Measurements from ENCODE around the gene TBX6. TPM values are rescaled to one million over a fixed set of nuclear protein-coding genes. Genes with fewer than 3 reads are reported as not detected.

The TBX6 gene
- total RNA-seq, 1 experiment from 2014 or later: 5.1 TPM

- Mint-ChIP-seq H3K4me3 (no peak overlapping the region), H3K27ac (no peak overlapping the region), H3K9me3 (peaks cover 4% of the 10 kb centered on the region; the same call in 1 of the 2 replicates), H3K4me1 (peaks cover 2% of the 10 kb centered on the region; the same call in 1 of the 2 replicates), H3K36me3 (peaks cover 49% of the 10 kb centered on the region), H3K27me3 (ENCODE audit: low read depth) (no peaks in the 10 kb centered on the region)
- ChIA-PET CTCF (interaction anchor here (0.8 to 1.4 kb wide), 2 partner anchors 28 to 47 kb away, joined by 4 to 6 read pairs; no protein-coding TSS in a partner anchor), POLR2A (no interaction called here)
- TF ChIP-seq, protein P1, sequence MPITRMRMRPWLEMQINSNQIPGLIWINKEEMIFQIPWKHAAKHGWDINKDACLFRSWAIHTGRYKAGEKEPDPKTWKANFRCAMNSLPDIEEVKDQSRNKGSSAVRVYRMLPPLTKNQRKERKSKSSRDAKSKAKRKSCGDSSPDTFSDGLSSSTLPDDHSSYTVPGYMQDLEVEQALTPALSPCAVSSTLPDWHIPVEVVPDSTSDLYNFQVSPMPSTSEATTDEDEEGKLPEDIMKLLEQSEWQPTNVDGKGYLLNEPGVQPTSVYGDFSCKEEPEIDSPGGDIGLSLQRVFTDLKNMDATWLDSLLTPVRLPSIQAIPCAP (CRISPR knock-in tag; IDR thresholded peaks at IDR 0.05): no peak
- TF ChIP-seq NFATC4 (CRISPR knock-in tag; IDR thresholded peaks at IDR 0.05) (no peak), SMAD4 (CRISPR knock-in tag; IDR thresholded peaks at IDR 0.05) (no peak), ZNF416 (CRISPR knock-in tag; IDR thresholded peaks at IDR 0.05) (no peak), GTF2I (CRISPR knock-in tag; conservative IDR thresholded peaks at IDR 0.05) (no peak), MYBL2 (CRISPR knock-in tag; IDR thresholded peaks at IDR 0.05) (no peak), JAZF1 (CRISPR knock-in tag; IDR thresholded peaks at IDR 0.05) (no peak), ZNF317 (CRISPR knock-in tag; IDR thresholded peaks at IDR 0.05; ENCODE audit: borderline replicate concordance, low read depth) (no peak), PREB (CRISPR knock-in tag; IDR thresholded peaks at IDR 0.05; ENCODE audit: borderline replicate concordance) (no peak)
- TF ChIP-seq, protein P2, sequence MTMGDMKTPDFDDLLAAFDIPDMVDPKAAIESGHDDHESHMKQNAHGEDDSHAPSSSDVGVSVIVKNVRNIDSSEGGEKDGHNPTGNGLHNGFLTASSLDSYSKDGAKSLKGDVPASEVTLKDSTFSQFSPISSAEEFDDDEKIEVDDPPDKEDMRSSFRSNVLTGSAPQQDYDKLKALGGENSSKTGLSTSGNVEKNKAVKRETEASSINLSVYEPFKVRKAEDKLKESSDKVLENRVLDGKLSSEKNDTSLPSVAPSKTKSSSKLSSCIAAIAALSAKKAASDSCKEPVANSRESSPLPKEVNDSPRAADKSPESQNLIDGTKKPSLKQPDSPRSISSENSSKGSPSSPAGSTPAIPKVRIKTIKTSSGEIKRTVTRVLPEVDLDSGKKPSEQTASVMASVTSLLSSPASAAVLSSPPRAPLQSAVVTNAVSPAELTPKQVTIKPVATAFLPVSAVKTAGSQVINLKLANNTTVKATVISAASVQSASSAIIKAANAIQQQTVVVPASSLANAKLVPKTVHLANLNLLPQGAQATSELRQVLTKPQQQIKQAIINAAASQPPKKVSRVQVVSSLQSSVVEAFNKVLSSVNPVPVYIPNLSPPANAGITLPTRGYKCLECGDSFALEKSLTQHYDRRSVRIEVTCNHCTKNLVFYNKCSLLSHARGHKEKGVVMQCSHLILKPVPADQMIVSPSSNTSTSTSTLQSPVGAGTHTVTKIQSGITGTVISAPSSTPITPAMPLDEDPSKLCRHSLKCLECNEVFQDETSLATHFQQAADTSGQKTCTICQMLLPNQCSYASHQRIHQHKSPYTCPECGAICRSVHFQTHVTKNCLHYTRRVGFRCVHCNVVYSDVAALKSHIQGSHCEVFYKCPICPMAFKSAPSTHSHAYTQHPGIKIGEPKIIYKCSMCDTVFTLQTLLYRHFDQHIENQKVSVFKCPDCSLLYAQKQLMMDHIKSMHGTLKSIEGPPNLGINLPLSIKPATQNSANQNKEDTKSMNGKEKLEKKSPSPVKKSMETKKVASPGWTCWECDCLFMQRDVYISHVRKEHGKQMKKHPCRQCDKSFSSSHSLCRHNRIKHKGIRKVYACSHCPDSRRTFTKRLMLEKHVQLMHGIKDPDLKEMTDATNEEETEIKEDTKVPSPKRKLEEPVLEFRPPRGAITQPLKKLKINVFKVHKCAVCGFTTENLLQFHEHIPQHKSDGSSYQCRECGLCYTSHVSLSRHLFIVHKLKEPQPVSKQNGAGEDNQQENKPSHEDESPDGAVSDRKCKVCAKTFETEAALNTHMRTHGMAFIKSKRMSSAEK (CRISPR knock-in tag; IDR thresholded peaks at IDR 0.05; ENCODE audit: borderline replicate concordance): no peak
- TF ChIP-seq, protein P3, sequence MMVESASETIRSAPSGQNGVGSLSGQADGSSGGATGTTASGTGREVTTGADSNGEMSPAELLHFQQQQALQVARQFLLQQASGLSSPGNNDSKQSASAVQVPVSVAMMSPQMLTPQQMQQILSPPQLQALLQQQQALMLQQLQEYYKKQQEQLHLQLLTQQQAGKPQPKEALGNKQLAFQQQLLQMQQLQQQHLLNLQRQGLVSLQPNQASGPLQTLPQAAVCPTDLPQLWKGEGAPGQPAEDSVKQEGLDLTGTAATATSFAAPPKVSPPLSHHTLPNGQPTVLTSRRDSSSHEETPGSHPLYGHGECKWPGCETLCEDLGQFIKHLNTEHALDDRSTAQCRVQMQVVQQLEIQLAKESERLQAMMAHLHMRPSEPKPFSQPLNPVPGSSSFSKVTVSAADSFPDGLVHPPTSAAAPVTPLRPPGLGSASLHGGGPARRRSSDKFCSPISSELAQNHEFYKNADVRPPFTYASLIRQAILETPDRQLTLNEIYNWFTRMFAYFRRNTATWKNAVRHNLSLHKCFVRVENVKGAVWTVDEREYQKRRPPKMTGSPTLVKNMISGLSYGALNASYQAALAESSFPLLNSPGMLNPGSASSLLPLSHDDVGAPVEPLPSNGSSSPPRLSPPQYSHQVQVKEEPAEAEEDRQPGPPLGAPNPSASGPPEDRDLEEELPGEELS (CRISPR knock-in tag; IDR thresholded peaks at IDR 0.05): no peak
- TF ChIP-seq, protein P4, sequence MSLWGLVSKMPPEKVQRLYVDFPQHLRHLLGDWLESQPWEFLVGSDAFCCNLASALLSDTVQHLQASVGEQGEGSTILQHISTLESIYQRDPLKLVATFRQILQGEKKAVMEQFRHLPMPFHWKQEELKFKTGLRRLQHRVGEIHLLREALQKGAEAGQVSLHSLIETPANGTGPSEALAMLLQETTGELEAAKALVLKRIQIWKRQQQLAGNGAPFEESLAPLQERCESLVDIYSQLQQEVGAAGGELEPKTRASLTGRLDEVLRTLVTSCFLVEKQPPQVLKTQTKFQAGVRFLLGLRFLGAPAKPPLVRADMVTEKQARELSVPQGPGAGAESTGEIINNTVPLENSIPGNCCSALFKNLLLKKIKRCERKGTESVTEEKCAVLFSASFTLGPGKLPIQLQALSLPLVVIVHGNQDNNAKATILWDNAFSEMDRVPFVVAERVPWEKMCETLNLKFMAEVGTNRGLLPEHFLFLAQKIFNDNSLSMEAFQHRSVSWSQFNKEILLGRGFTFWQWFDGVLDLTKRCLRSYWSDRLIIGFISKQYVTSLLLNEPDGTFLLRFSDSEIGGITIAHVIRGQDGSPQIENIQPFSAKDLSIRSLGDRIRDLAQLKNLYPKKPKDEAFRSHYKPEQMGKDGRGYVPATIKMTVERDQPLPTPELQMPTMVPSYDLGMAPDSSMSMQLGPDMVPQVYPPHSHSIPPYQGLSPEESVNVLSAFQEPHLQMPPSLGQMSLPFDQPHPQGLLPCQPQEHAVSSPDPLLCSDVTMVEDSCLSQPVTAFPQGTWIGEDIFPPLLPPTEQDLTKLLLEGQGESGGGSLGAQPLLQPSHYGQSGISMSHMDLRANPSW (CRISPR knock-in tag; conservative IDR thresholded peaks at IDR 0.05; ENCODE audit: low read depth): no peak
- TF ChIP-seq, protein P5, sequence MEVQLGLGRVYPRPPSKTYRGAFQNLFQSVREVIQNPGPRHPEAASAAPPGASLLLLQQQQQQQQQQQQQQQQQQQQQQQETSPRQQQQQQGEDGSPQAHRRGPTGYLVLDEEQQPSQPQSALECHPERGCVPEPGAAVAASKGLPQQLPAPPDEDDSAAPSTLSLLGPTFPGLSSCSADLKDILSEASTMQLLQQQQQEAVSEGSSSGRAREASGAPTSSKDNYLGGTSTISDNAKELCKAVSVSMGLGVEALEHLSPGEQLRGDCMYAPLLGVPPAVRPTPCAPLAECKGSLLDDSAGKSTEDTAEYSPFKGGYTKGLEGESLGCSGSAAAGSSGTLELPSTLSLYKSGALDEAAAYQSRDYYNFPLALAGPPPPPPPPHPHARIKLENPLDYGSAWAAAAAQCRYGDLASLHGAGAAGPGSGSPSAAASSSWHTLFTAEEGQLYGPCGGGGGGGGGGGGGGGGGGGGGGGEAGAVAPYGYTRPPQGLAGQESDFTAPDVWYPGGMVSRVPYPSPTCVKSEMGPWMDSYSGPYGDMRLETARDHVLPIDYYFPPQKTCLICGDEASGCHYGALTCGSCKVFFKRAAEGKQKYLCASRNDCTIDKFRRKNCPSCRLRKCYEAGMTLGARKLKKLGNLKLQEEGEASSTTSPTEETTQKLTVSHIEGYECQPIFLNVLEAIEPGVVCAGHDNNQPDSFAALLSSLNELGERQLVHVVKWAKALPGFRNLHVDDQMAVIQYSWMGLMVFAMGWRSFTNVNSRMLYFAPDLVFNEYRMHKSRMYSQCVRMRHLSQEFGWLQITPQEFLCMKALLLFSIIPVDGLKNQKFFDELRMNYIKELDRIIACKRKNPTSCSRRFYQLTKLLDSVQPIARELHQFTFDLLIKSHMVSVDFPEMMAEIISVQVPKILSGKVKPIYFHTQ (CRISPR knock-in tag; IDR thresholded peaks at IDR 0.05): no peak
- DNase-seq (ENCODE audit: low spot score) (no peak), ATAC-seq (no peak)
Measured at GRCh38 chr16:30084096-30084815, 7.5 kb downstream of the TBX6 start.

Measured in WTC11 (cell line).